ENCODE measurements around the gene SAMD13. TPM values are rescaled to one million over a fixed set of nuclear protein-coding genes. Genes with fewer than 3 reads are reported as not detected.

SAMD13 gene
- total RNA-seq, 2 experiments from 2014 or later = not detected

- H3K4me1 ChIP-seq (ENCODE audit: insufficient read depth, low read length) = no peaks in the 10 kb centered on the region
- H3K27me3 ChIP-seq (ENCODE audit: control insufficient read depth in 1 of 2, insufficient read depth in 2 of 2, low read length in 2 of 2) = no peaks in the 10 kb centered on the region
- ATAC-seq (ENCODE audit: poor library complexity) (no peak), DNase-seq (no peak)
- no peaks in the 10 kb centered on the region for H3K9me3 ChIP-seq (ENCODE audit: control insufficient read depth in 1 of 2, insufficient read depth in 1 of 2, low read length in 2 of 2)
- Mint-ChIP-seq H3K9me3 (peaks cover 10% of the 10 kb centered on the region), H3K4me1 (ENCODE audit: low read depth) (no peaks in the 10 kb centered on the region), H3K27ac (no peak overlapping the region), H3K27me3 (no peaks in the 10 kb centered on the region), H3K36me3 (ENCODE audit: low read depth) (no peaks in the 10 kb centered on the region), H3K4me3 (no peak overlapping the region)
- TF ChIP-seq, protein P1, sequence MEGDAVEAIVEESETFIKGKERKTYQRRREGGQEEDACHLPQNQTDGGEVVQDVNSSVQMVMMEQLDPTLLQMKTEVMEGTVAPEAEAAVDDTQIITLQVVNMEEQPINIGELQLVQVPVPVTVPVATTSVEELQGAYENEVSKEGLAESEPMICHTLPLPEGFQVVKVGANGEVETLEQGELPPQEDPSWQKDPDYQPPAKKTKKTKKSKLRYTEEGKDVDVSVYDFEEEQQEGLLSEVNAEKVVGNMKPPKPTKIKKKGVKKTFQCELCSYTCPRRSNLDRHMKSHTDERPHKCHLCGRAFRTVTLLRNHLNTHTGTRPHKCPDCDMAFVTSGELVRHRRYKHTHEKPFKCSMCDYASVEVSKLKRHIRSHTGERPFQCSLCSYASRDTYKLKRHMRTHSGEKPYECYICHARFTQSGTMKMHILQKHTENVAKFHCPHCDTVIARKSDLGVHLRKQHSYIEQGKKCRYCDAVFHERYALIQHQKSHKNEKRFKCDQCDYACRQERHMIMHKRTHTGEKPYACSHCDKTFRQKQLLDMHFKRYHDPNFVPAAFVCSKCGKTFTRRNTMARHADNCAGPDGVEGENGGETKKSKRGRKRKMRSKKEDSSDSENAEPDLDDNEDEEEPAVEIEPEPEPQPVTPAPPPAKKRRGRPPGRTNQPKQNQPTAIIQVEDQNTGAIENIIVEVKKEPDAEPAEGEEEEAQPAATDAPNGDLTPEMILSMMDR (IDR thresholded peaks at IDR 0.05) = no peak
- no peak overlapping the region for H3K27ac ChIP-seq (ENCODE audit: low read depth in 1 of 2, low read length in 2 of 2)
- intact Hi-C loops (cut with DNase I, micrococcal nuclease) = no loop called here
- no peak overlapping the region for H3K4me3 ChIP-seq (ENCODE audit: low read length)
- ChIA-PET POLR2A (no interaction called here), CTCF (no interaction called here)
- H3K36me3 ChIP-seq (ENCODE audit: insufficient read depth, low read length) = no peaks in the 10 kb centered on the region
These were observed 46.7 kb upstream of the SAMD13 start for GRCh38 chr1:84254703-84255238.

GRCh38 chr1:84255582-84255981, 45.9 kb upstream of the SAMD13 start:
- Mint-ChIP-seq H3K4me3 (no peak overlapping the region), H3K36me3 (ENCODE audit: low read depth) (no peaks in the 10 kb centered on the region), H3K4me1 (ENCODE audit: low read depth) (no peaks in the 10 kb centered on the region), H3K9me3 (peaks cover 8% of the 10 kb centered on the region), H3K27ac (no peak overlapping the region), H3K27me3 (no peaks in the 10 kb centered on the region)
- intact Hi-C loops (cut with DNase I, micrococcal nuclease) = no loop called here
- Histone ChIP-seq H3K27ac (ENCODE audit: low read depth in 1 of 2, low read length in 2 of 2) (no peak overlapping the region), H3K9me3 (ENCODE audit: control insufficient read depth in 1 of 2, insufficient read depth in 1 of 2, low read length in 2 of 2) (no peaks in the 10 kb centered on the region), H3K27me3 (ENCODE audit: control insufficient read depth in 1 of 2, insufficient read depth in 2 of 2, low read length in 2 of 2) (no peaks in the 10 kb centered on the region), H3K4me1 (ENCODE audit: insufficient read depth, low read length) (no peaks in the 10 kb centered on the region), H3K4me3 (ENCODE audit: low read length) (no peak overlapping the region), H3K36me3 (ENCODE audit: insufficient read depth, low read length) (no peaks in the 10 kb centered on the region)
- TF ChIP-seq, protein P1 (IDR thresholded peaks at IDR 0.05) = no peak
- no peak for ATAC-seq (ENCODE audit: poor library complexity)
- ChIA-PET CTCF (no interaction called here), POLR2A (no interaction called here)
- DNase-seq = no peak

GRCh38 chr1:84257617-84258016, 43.9 kb upstream of the SAMD13 start:
- no peaks in the 10 kb centered on the region for H3K4me1 ChIP-seq (ENCODE audit: insufficient read depth, low read length)
- no peaks in the 10 kb centered on the region for H3K27me3 ChIP-seq (ENCODE audit: control insufficient read depth in 1 of 2, insufficient read depth in 2 of 2, low read length in 2 of 2)
- Mint-ChIP-seq H3K27me3 (no peaks in the 10 kb centered on the region), H3K4me1 (ENCODE audit: low read depth) (no peaks in the 10 kb centered on the region), H3K9me3 (no peaks in the 10 kb centered on the region), H3K36me3 (ENCODE audit: low read depth) (no peaks in the 10 kb centered on the region), H3K27ac (no peak overlapping the region), H3K4me3 (no peak overlapping the region)
- no peaks in the 10 kb centered on the region for H3K9me3 ChIP-seq (ENCODE audit: control insufficient read depth in 1 of 2, insufficient read depth in 1 of 2, low read length in 2 of 2)
- no peak overlapping the region for H3K4me3 ChIP-seq (ENCODE audit: low read length)
- no peak overlapping the region for H3K27ac ChIP-seq (ENCODE audit: low read depth in 1 of 2, low read length in 2 of 2)
- TF ChIP-seq, protein P1 (IDR thresholded peaks at IDR 0.05) = no peak
- ChIA-PET POLR2A (no interaction called here), CTCF (no interaction called here)
- ATAC-seq (ENCODE audit: poor library complexity) (no peak), DNase-seq (no peak)
- intact Hi-C loops (cut with DNase I, micrococcal nuclease) = no loop called here
- no peaks in the 10 kb centered on the region for H3K36me3 ChIP-seq (ENCODE audit: insufficient read depth, low read length)
